ENCODE measurements around the gene RAB27A. TPM values are rescaled to one million over a fixed set of nuclear protein-coding genes. Genes with fewer than 3 reads are reported as not detected.
"Not testable (repeated sequence)": the region's sequence is repeated elsewhere in the genome, so short reads cannot be mapped to it uniquely, and the experiment has no call there.

RAB27A gene
- total and polyA plus RNA-seq, 2 donors (not counting 3 experiments of a cell fraction or from before 2014, with no cell fraction given) = 7.3 to 30.9 TPM

DNA sequence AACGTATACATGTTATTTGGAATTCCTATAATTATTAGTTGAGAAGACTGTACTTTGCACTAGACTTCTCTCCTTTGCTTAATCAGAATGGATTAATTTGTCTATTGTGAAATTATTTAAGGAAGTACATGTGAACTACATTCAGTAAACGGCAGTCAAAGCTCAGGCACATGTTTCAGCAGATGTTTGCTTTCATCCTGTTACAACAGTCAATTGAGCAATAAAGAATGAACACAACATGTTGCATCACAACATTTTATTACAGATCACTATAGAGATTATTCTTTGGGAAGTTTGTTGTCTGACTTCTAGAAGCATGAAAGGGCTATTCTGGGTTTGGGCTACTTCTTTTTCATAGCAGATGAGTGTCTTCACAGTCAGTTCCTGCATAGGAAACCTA is 39.2 kb downstream of the RAB27A start:
- DNase-seq (ENCODE audit: low read depth, low spot score) (no peak), FAIRE-seq (no peak)
- dilution Hi-C loops (cut with MboI; ENCODE audit: extremely low pct_ligation_motif_present, low sequenced_read_pairs) = no loop called here
- intact Hi-C loops (cut with micrococcal nuclease) = no loop called here
- Histone ChIP-seq H3K9me1 (replicated peaks; ENCODE audit: control insufficient read depth, extremely low read depth, insufficient read depth, low read length) (no peaks in the 10 kb centered on the region), H3K4me2 (ENCODE audit: insufficient read depth, low read length) (no peak overlapping the region), H4K20me1 (replicated peaks; ENCODE audit: control insufficient read depth, extremely low read depth, insufficient read depth, low read length) (no peaks in the 10 kb centered on the region), H3K27me3 (ENCODE audit: control insufficient read depth in 2 of 2, insufficient read depth in 2 of 2, low read length in 2 of 2) (no peaks in the 10 kb centered on the region), H3K4me1 (ENCODE audit: control insufficient read depth, extremely low read depth, insufficient read depth, low read length) (no peaks in the 10 kb centered on the region), H3K27ac (ENCODE audit: insufficient read depth, low read depth, low read length) (no peak overlapping the region), H3K9me3 (replicated peaks; ENCODE audit: control insufficient read depth, insufficient read depth, low read length) (no peaks in the 10 kb centered on the region), H3K79me2 (ENCODE audit: control insufficient read depth, insufficient read depth, low read length) (no peaks in the 10 kb centered on the region), H2AFZ (ENCODE audit: low read depth, low read length) (no peak overlapping the region), H3K36me3 (ENCODE audit: control insufficient read depth in 2 of 2, extremely low read depth in 1 of 2, insufficient read depth in 2 of 2, low read length in 2 of 2) (no peaks in the 10 kb centered on the region), H3K4me3 (replicated peaks in 1 of 3; ENCODE audit: insufficient read depth in 1 of 3, low read depth in 1 of 3, low read length in 3 of 3) (no peak overlapping the region), H3K9ac (replicated peaks; ENCODE audit: extremely low read depth, insufficient read depth, low read length) (no peak overlapping the region)
- no TSS peak for BruUV-seq (replicated peaks)
- TF ChIP-seq, protein P1, sequence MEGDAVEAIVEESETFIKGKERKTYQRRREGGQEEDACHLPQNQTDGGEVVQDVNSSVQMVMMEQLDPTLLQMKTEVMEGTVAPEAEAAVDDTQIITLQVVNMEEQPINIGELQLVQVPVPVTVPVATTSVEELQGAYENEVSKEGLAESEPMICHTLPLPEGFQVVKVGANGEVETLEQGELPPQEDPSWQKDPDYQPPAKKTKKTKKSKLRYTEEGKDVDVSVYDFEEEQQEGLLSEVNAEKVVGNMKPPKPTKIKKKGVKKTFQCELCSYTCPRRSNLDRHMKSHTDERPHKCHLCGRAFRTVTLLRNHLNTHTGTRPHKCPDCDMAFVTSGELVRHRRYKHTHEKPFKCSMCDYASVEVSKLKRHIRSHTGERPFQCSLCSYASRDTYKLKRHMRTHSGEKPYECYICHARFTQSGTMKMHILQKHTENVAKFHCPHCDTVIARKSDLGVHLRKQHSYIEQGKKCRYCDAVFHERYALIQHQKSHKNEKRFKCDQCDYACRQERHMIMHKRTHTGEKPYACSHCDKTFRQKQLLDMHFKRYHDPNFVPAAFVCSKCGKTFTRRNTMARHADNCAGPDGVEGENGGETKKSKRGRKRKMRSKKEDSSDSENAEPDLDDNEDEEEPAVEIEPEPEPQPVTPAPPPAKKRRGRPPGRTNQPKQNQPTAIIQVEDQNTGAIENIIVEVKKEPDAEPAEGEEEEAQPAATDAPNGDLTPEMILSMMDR (IDR thresholded peaks at IDR 0.05; ENCODE audit: extremely low read depth in 1 of 2, insufficient read depth in 1 of 2, low read depth in 1 of 2, low read length in 2 of 2) = no peak
- TF ChIP-seq POLR2AphosphoS5 (IDR thresholded peaks at IDR 0.05; ENCODE audit: insufficient read depth, low read depth, low read length) (no peak), MYC (IDR thresholded peaks at IDR 0.05; ENCODE audit: low read depth, low read length) (no peak), GATA2 (IDR thresholded peaks at IDR 0.05; ENCODE audit: insufficient read depth, insufficient read length, low read depth, low read length) (no peak), FOS (IDR thresholded peaks at IDR 0.05; ENCODE audit: borderline replicate concordance, insufficient read depth, low read length) (no peak), EZH2 (IDR thresholded peaks at IDR 0.05; ENCODE audit: borderline replicate concordance, low read depth, low read length, severe bottlenecking) (no peak), JUN (IDR thresholded peaks at IDR 0.05; ENCODE audit: borderline replicate concordance, insufficient read depth, insufficient read length, low read depth) (no peak), POLR2A (IDR thresholded peaks at IDR 0.05; ENCODE audit: low read depth, low read length) (no peak)
- TF ChIP-seq, protein P2, sequence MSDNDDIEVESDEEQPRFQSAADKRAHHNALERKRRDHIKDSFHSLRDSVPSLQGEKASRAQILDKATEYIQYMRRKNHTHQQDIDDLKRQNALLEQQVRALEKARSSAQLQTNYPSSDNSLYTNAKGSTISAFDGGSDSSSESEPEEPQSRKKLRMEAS (IDR thresholded peaks at IDR 0.05; ENCODE audit: insufficient read depth, insufficient read length) = no peak
- ChIA-PET CTCF (interaction anchor here (1.2 kb wide), 1 partner anchor 9 kb away, joined by 4 read pairs; no protein-coding TSS in a partner anchor), POLR2A (no interaction called here)

DNA sequence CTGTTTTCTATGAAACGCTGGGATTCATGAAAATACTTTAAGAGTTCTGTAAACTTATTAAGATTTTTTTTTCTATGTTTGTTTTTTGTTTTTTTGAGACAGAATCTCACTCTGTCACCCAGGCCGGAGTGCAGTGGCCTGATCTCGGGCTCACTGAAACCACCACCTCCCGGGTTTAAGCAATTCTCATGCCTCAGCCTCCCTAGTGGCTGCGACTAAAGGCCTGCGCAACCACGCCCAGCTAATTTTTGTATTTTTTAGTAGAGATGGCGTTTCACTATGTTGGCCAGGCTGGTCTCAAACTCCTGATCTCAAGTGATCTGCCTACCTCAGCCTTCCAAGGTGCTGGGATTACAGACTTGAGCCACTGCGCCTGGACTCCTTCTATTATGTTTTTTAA is 39.7 kb downstream of the RAB27A start:
- H3K27me3 ChIP-seq (ENCODE audit: control insufficient read depth in 2 of 2, insufficient read depth in 2 of 2, low read length in 2 of 2); H3K36me3 ChIP-seq (ENCODE audit: control insufficient read depth in 2 of 2, extremely low read depth in 1 of 2, insufficient read depth in 2 of 2, low read length in 2 of 2); H3K4me2 ChIP-seq (ENCODE audit: insufficient read depth, low read length); BruUV-seq (replicated peaks); H3K9me3 ChIP-seq (replicated peaks; ENCODE audit: control insufficient read depth, insufficient read depth, low read length); DNase-seq (ENCODE audit: low read depth, low spot score); H3K27ac ChIP-seq (ENCODE audit: insufficient read depth, low read depth, low read length); H3K9me1 ChIP-seq (replicated peaks; ENCODE audit: control insufficient read depth, extremely low read depth, insufficient read depth, low read length); FAIRE-seq; intact Hi-C loops (cut with micrococcal nuclease); CTCF ChIA-PET; H3K4me1 ChIP-seq (ENCODE audit: control insufficient read depth, extremely low read depth, insufficient read depth, low read length); dilution Hi-C loops (cut with MboI; ENCODE audit: extremely low pct_ligation_motif_present, low sequenced_read_pairs); H3K79me2 ChIP-seq (ENCODE audit: control insufficient read depth, insufficient read depth, low read length); H3K9ac ChIP-seq (replicated peaks; ENCODE audit: extremely low read depth, insufficient read depth, low read length); POLR2A ChIA-PET; H3K4me3 ChIP-seq (replicated peaks in 1 of 3; ENCODE audit: insufficient read depth in 1 of 3, low read depth in 1 of 3, low read length in 3 of 3); H4K20me1 ChIP-seq (replicated peaks; ENCODE audit: control insufficient read depth, extremely low read depth, insufficient read depth, low read length); H2AFZ ChIP-seq (ENCODE audit: low read depth, low read length): not testable (repeated sequence)
